Measurements from ENCODE around the gene GLI1.
"Not testable (repeated sequence)": the region's sequence is repeated elsewhere in the genome, so short reads cannot be mapped to it uniquely, and the experiment has no call there.

The GLI1 gene

DNA sequence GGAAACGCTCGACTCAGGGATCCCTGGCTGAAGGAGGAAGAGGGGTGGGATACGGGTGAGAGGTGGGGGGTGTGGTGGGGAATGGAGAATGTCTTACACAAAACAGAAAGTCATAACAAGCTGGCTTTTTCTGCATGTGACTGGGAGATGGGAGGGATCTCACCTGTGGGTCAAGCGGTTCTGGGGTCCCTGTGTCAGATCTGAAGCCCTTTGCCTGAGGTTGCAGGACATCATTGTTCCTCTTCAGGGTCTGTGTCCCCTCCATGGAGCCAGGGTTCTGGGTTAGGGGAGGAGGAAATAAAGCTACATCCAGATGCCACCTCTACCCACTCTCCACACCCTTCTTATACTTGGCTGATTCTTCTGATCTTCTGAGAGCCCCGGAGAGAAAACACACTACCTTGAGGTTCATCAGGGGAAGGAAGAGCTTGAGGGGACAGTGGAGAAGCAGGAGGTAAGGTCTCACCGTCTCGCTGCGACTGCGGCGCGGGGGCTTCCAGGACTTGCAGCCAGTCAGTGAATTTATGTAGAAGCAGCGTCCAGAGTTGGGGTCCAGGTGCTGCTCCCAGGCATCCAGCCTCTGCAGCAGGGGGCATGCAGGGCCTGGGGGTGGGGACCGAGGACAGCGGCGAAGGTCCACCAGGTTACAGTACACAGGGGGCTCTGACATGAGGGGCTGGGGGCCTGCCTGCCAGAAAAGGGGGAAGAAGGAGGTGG, 17.6 kb downstream of the GLI1 start:
- DNase-seq, result peak; percentile 39

DNA sequence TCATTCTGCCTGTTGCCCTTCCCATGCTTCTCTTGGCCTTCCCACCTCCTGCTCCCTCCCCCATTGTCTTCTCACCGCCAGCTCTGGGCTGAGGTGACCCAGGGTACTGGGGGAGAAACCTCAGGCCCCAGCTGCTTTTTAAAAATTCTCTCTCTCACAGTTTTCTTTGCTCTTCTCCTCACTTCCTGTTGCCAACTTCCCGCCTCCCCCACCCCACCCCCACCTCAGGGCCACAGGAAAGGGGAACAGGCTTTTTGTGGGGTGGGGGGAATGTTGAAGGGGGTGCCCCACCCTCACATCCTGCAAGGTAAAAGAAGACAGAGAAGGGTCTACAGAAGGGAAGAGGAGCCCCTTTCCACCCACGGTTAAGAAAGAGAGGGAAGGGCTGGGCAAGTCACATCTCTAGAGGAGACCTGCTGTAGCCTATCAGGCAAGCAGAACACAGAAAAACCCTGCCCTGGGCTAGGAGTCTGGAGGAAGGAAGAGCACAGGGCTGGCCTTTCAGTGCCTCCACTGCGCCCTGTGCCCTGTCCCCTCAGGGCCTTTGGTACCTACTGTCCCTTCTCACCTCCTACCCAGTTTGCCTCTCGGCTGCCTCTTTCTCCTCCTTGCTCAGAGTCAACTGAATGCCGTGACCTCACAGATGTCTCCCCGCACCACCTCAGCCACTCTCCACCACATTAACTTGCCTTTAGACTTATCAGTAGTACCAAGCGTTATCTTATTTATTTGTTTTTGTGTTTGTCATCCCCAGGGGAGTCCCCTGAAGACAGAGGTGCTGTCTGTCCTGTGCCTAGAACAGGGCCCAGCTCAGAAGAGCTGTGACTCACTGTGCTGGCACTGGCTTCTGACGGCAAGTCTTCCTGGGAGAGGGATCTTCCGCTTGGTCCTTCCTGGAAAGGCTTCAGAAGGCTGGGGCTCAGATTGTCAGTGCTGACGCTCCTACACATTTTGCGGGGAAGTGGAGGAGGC, 18.4 kb downstream of the GLI1 start:
- peak; percentile 79 for DNase-seq

DNA sequence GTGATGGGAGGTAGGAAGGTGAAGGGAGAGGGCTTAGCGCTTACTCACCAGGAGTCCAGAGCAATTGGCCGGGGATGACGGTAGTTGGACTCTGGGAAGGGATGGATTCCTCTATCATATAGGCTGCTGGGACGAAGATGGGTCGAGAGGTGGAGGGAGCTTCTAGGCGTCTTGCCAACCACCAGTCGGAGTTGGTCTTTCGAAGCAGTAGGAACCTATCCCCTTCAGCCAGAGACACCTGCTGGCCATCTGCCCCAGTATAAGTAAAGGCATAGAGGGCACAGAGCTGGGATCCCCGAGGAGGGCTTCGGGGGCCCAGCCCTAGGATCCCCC, 19.4 kb downstream of the GLI1 start:
- DNase-seq, result no peak

DNA sequence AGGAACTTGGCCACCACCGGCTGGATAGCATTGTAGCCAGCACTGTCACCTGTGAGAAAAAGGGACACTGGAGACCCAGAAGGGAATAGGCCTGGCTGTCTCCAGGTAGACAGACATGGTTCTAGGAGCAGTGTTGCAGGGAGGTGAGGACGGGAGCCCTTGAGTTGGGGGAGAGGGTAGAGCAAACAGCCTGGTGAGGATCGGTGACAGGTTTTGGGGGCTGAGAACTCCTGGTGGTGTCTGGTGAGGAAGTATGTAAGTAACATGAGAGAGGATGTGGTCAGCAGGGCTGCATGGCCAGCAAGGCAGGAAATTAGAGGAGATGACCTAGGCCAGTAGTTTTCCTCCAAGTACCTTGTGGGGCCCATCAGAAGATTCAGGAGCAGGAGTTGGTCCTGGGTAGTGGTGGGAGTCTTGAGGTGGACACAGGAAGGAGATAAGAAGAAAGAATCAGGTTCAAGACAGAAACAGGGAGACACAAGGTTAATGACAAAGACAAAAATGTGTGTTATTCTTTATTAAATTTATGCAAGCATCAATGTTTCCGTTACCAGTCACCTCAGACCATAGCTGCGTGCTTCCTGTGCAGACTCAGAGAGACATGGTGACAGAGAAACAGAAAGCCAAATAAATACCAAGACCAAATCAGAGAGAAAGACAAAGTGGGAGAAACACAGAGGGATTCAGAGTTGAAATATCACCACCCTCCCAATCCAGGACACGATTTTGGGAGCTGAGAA, 20.0 kb downstream of the GLI1 start, which contains the start of gene ARHGAP9:
Gene ARHGAP9, minus strand, starts transcription at position 491 of the 740 bp plus-strand sequence. Its CDS starts 460 bp downstream, at position 31.
- peak; percentile 87 for DNase-seq

DNA sequence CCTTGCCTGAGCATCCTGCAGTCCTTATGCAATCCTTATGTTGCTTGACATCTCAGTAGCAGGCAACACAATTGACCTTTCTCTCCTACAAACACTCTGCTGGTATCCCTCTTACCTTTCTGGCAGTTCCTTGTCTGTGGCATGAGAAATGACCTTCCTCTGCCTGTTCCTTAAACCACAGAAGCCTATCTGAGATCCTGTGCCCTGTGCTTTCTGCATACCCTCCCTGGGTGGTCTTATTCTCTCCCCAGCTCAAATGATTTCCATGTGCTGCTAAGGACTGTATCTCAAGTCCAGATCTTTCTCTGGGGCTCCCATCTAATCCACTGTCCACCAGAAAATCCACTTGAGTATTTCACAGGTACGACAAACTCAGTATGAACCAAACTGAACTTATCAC, 22.1 kb downstream of the GLI1 start:
- no peak for DNase-seq

DNA sequence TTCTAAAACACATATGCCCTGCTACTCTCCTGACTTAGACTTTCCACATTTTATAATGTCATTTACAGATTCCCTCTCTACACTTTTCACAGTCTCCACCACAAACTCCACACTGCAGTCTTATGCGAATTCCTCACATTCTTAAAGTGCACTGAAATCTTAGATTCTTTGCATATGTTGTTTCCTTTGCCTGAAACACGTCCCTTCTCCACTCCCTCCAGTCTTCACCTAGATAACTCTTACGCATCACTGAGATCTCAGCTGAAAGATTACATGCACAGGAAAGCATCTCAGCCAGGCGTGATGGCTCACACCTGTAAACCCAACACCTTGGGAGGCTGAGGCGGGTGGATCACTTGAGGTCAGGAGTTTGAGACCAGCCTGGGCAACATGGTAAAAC, 23.9 kb downstream of the GLI1 start:
- DNase-seq, result no peak

DNA sequence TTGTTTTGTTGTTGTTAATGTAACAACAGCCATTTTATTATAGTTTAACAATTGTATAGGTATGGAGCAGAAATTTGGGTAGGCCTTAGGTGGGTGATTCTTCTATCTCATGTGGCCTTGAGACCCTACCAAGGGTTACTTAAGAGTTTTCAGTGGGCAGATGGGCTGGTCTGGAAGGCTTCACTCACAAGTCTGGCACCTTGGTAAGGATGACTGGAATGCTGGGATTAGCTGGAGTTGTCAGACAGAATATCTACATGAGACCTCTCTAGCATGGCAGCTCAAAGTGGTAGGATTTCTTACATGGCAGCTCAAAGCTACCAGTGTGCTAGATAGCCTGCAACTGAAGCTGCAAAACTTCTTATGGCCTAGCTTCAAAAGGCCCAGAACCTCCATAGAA, 26.1 kb downstream of the GLI1 start:
- DNase-seq, result no peak

DNA sequence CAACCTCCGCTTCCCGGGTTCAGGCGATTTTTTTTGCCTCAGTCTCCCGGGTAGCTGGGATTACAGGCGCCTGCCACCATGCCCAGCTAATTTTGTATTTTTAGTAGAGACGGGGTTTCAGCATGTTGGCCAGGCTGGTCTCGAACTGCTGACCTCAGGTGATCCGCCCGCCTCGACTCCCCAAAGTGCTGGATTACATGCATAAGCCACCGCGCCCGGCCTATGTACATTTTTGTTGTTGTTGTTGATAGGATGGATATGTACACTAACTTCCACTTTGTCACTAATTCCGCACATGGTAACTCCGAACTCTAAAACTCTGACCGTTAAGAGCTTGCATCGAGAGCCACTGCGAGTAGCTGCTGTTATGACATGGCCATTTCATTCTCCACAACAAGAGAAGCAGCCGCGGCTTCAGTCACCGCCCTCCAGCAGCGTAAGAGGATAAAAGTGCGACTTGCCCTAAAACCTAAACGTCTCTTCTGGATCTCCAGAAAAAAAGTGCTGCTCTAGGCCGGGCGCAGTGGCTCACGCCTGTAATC, 27.5 kb downstream of the GLI1 start:
- no peak for DNase-seq

DNA sequence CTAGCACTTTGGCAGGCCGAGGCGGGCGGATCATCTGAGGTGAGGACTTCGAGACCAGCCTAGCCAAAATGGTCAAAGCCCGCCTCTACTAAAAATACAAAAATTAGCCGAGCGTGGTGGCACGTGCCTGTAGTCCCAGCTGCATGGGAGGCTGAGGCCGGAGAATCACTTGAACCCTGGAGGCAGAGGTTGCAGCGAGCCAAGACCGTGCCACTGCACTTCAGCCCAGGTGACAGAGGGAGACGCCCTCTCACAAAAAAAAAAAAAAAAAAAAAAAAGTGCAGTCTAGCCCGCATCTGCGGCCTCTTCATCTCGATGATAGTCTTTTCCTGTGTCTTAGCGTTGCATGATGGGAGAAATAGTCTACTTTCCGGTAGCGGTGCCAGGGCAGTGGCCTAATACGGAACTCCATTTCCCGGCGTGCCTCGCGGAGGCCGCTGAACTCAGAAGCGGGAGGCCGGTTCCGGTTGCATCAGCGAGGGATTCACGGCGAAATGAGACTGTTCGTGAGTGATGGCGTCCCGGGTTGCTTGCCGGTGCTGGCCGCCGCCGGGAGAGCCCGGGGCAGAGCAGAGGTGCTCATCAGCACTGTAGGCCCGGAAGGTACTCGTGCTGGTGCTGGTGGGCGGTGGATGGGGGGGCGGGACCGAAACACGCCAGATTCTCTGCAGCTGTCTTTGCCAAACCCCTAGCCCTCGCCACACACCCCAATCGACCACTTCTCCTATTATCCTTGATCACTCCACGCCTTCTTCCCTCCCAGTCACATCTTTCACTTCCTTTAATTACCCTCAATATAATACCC, 28.2 kb downstream of the GLI1 start, which contains the start of gene MARS1:
Gene MARS1, plus strand, starts transcription at position 472 of the 805 bp plus-strand sequence. Its CDS starts 23 bp downstream, at position 495.
- peak; percentile 96 for DNase-seq

DNA sequence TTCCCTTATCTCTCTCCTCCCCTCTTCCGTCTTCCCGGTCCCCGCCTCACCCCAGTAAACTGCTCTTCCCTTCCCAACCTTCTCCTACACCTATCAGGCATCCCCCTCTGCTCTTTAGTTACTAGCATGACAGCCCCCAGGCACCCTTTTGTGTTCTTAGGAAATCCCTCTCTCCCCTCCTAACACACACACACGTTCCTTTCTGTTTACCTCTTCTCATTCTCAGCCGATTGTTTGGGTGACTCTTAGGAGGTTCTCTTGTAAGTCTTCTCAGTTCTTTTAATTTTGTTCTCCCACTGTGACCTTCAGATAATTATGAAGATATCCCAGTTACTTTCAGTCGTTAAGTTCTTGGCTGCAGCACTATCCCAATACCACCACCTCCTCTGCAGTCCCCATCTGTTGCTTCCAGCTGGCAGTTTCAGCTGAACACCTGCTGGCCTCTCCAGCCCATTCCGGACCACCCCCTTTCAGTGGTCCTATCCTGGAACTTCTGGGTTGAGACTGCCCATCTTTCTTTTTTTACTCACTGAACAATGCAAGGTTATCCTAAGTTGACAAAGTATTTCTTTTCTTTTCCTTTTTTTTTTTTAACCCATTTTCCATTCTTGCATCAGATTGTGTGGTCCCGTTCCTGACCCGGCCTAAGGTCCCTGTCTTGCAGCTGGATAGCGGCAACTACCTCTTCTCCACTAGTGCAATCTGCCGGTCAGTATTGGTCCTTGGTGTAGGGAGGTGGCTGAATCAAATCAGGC, 29.0 kb downstream of the GLI1 start:
- no peak for DNase-seq

DNA sequence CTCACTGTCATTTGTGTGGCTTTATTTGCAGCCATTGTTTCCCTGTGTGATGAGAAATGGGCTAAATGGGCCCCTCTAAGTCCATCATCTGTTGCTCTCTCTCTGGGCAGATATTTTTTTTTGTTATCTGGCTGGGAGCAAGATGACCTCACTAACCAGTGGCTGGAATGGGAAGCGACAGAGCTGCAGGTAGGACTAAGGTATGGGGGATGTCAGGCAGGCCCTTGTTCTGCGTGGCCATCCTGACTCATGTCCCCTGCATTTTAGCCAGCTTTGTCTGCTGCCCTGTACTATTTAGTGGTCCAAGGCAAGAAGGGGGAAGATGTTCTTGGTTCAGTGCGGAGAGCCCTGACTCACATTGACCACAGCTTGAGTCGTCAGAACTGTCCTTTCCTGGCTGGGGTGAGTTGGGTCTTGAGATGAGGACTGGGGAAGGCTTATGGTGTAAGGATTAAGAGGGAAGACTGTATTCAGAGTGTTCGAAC, 29.6 kb downstream of the GLI1 start:
- no peak for DNase-seq

DNA sequence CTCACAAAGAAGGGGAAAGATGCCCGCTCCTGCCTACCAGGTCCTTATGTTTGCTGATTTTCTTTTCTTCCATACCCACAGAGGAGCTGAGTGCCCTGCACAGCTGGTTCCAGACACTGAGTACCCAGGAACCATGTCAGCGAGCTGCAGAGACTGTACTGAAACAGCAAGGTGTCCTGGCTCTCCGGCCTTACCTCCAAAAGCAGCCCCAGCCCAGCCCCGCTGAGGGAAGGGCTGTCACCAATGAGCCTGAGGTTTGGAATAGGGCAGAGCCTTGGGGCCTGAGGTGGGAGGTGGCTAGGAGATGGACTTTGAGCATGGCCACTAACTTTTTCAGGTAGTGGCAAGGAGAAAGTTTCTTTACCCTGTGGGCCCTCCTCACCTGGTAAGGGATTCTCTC, 30.5 kb downstream of the GLI1 start:
- no peak for DNase-seq

DNA sequence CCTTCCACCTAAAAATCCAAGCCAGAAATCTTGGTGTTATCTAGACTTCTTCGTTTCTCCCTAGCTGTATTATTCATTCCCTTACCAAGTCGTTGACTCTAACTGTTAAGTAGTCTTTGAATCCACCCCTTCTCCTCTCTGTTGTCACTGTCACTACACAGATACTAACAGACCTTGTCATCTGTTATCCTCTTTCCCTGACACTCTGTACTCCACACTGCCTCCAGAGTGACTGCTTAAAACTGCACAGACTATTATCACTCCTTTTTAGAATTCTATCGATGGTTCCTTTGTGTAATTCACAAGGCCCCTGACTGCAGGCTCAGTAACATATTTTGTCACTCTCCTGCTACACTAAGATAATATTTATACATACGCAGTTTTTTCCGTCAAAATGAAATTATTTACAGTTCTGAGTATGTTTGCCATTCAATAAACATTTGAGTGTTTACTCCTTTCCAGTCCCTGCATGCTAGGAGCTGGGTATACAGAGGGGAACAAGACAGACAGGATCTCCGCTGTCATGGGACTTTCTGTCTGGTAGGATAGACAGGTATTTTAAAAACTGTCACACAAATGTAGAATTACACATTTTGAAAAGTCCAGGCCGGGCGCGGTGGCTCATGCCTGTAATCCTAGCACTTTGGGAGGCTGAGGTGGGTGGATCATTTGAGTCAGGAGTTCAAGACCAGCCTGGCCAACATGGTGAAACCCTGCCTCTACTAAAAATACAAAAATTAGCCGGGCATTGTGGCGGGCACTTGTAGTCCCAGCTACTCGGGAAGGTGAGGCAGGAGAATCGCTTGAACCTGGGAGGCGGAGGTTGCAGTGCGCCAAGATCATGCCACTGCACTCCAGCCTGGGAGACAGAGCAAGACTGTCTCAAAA, 32.1 kb downstream of the GLI1 start:
- DNase-seq, result no peak

DNA sequence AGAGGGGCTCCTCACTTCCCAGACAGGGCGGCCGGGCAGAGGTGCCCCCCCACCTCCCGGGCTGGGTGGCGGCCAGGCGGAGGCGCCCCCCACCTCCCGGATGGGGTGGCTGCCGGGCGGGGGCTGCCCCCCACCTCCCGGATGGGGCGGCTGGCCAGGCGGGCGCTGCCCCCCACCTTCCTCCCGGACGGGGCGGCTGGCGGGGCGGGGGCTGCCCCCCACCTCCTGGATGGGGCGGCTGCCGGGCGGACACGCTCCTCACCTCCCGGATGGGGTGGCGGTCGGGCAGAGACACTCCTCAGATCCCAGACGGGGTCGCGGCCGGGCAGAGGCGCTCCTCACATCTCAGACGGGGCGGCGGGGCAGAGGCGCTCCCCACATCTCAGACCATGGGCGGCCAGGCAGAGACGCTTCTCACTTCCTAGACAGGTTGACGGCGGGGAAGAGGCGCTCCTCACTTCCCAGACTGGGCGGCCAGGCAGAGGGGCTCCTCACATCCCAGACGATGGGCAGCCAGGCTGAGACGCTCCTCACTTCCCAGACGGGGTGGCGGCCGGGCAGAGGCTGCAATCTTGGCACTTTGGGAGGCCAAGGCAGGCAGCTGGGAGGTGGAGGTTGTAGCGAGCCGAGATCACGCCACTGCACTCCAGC, 35.6 kb downstream of the GLI1 start:
- DNase-seq, result not testable (repeated sequence)

DNA sequence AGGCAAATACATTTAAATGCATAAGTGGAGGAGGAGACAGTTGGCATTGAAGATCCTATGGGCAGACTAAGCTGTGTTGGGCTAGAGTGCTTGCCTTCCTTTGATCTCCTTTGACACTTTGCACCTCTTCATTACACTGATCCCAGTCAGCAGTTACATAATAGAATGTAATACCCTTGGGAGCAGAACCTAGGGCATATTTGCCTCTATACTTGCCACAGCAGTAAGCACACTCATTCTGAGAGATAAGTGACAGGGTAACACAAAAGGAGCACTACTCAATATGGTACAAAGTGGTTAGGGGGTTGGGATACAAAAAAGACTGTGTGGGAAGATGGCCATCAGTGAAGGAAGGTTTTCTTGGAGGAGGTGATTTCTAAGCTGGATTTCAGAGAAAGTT, 37.2 kb downstream of the GLI1 start:
- no peak for DNase-seq

DNA sequence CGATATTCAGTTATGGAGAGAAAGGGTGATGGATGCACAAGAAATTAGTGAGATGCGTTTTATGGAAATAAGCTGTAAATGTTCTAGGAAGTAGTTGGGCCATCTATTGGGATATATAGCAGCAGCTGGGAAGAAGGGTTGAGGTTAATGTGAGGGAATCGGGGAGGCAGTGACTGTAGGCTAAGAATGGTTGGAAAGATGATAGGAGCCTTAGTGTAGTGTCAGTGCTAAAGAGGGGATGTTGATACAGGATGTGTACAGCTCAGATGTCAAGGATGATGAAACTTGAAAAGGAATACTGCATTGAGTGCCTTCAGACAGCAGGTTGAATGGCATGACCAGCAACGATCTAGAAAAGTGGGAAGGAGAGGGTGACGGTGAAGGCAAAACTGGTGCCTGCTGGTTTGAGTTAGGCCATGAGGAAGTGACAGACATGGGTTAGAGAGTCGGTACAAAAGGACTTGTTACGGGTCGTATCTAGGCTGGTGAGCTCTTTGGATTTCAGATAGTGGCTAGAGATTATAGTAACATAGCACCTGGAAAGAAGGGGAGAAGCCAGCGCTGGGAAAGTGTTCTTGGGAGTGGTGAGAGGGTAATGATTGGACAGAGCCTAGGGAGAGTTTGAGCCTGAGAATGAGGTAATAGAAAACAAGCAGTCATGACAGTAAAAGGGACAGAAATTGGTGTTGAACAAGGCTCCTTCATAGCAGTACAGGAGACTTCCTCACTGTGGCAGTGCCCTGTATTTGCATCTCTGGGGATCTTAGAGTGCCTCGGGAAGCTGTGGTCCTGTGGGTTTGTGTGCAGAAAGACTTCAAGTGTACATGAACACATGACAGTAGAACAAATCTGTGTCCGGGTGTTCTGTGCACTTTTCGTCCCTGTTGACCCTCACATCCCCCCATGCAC, 37.9 kb downstream of the GLI1 start:
- no peak for DNase-seq

DNA sequence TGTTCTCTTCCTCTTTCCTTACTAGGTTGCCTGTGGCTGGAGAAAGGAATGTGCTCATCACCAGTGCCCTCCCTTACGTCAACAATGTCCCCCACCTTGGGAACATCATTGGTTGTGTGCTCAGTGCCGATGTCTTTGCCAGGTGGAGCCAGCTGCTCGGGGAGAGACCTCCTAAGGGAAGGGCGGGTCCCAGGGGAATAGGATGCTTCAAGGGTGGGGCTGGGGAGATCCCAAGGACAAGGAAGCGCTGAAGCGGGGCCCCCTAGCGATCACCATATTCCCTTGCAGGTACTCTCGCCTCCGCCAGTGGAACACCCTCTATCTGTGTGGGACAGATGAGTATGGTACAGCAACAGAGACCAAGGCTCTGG, 38.5 kb downstream of the GLI1 start:
- DNase-seq, result no peak

DNA sequence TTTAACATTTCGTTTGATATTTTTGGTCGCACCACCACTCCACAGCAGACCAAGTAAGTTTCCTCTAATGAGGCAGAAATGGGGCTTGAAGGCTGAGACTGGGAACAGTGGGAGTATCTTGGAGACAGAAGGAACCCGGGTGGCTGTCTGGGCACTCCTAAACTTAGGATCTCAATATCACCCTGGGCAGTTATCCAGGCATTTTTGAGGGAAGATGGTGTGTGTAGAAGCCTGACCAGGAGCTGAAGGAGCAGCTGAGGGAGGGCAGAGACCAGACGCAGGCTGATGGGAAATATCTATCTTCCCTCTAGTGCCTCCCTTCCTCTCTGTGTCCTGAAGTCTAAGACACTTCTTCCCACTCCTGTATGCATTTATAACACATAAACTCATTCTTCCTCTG, 39.0 kb downstream of the GLI1 start:
- no peak for DNase-seq

DNA sequence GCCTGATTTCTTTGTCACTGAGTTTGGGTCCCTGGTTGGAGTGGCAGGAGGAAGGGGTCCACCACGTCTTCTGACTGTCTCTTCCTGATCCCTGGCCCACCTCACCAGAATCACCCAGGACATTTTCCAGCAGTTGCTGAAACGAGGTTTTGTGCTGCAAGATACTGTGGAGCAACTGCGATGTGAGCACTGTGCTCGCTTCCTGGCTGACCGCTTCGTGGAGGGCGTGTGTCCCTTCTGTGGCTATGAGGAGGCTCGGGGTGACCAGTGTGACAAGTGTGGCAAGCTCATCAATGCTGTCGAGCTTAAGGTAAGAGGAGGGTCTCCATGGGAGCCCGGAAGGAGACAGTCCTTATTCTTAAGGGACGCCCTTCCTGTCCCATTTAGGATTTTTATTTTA, 40.6 kb downstream of the GLI1 start:
- no peak for DNase-seq
